Frontal cortex (tissue), 4 donors: ENCODE measurements around the gene HPCAL1. TPM values are rescaled to one million over a fixed set of nuclear protein-coding genes. Genes with fewer than 3 reads are reported as not detected.
"Not testable (repeated sequence)": the region's sequence is repeated elsewhere in the genome, so short reads cannot be mapped to it uniquely, and the experiment has no call there.

Experiments used
- DNase-seq, 2 donors: peaks; one replicate each; pipeline ENCODE4 v3.0.0; 2012; ENCODE audit warnings: low spot score in 2 of 2
- FAIRE-seq: peaks from 2 replicates; lab custom pipeline; 2012; peaks lifted over from hg19 to GRCh38; lab: Jason Lieb, UNC
- total RNA-seq: library from RNA; depleted of rRNA; stranded (reverse); fragments of >200 nt; gene quantifications from one replicate; pipeline ENCODE4 v1.2.3, GENCODE V29; 2014
- donor health status: control.
- donor health status: control.
- donor health status: control.

HPCAL1 gene
- 26.5 TPM for total RNA-seq

DNA sequence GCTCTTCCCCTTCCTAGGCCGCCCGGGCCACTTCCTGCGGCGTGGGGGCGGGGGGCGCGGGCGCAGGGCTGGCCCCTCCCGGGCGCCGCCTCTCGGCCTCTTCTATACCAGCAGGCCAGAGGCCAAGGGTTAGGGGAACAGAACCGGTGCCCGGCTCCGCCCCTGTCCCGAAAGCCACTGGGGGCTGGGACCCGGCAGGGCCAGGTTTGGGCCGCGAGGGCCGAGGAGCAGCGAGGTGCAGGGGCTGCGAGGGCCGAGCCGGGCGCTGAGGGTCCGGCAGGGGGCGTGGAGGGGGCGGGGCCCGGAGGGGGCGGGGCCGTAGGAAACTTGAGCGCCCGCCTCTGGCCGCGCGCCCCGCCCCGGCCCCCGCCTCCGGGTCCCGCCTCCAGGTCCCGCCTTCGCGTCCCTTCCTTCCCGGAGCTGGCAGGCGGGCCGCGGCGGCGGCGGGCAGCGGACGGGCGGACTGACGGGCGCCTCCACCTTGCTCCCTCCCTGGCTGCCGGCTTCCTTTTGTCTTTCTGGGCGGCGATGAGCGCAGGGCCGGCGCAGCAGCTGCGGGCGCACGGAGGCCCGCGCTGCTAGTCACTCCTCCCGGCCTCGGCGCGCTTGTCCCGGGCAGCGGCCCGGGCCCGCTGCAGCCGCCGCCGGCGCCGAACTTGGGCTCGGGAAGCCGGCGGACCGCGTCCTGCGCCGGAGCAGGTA lies at the start of gene HPCAL1:
Gene HPCAL1, plus strand, starts transcription at position 426 of the 702 bp plus-strand sequence. CDS start 116,854 bp downstream, outside the sequence.
- DNase-seq: peak; percentile 95 to 97

GRCh38 chr2:10253596-10254372 lies 48.9 kb upstream of the HPCAL1 start:
- FAIRE-seq: no peak

More for the DNA sequence above, at the start of gene HPCAL1:
- FAIRE-seq: no peak

GRCh38 chr2:10254373-10255188 lies 48.1 kb upstream of the HPCAL1 start:
- FAIRE-seq: no peak

More at GRCh38 chr2:10253596-10254372, 48.9 kb upstream of the HPCAL1 start:
- DNase-seq: no peak

DNA sequence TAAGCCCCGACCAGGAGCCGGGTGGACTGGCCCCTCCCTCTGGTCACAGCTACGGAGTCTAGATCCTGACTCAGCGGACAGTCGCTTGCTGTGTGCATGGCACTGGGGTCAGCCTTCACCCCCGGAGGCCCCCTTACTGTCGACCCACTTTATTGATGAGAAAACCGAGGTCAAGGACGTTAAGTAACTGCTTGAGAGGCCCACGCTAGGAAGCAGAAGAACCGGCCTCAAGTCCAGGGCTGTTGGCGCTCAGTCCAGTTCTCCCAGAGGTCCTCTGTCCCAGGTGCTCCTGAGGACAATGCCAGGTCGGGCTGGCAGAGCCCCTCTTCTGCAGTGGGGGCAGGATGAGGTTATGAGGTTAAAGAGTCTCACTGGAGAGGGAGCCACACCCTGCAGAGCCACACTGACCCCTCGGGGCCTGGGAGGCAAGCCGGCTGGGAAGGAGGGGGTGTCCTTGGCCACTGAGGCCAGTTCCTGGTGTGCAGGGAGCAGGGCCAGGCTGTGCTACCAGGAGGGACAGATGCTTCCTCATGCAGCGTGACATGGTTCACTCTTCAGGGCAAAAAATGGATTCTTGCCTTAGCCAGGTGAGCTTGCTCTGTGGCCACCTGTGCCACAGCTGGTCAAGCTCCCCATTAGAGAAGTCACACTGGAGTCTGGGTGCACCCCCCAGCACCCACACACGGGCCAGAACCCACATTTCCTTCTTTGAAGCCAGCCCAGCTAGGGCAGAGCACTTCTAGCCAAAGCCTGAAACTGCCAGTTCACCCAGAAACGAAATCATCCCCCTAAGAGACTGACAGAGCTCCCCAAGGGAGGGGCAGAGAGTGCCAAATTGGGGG lies 47.3 kb upstream of the HPCAL1 start:
- no peak for DNase-seq
- no peak for FAIRE-seq

More at GRCh38 chr2:10254373-10255188, 48.1 kb upstream of the HPCAL1 start:
- DNase-seq: no peak

DNA sequence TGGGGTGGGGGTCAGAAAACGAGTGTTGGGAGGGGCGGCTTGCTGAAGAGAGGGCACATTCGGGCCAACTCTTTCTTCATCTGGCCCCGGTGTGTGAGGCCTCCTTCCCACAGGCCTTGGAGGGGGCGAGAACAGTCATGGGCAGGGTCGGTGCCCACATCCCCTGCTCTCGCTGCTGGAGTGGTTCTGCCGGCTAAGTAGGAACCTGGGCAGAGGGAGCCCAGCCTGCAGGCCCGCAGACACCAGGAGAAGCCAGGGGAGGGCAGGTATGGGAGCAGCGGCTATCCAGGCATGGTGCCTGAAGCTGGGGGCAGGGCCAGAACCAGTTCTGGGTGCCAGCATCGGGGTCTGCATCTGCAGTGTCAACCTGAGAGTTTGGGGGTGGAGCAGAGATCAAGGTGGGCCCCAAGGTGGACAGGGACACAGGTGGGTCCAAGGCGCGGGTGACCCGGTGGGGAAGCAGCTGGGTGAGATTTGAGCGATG lies 46.6 kb upstream of the HPCAL1 start:
- FAIRE-seq (no peak), DNase-seq (no peak)

DNA sequence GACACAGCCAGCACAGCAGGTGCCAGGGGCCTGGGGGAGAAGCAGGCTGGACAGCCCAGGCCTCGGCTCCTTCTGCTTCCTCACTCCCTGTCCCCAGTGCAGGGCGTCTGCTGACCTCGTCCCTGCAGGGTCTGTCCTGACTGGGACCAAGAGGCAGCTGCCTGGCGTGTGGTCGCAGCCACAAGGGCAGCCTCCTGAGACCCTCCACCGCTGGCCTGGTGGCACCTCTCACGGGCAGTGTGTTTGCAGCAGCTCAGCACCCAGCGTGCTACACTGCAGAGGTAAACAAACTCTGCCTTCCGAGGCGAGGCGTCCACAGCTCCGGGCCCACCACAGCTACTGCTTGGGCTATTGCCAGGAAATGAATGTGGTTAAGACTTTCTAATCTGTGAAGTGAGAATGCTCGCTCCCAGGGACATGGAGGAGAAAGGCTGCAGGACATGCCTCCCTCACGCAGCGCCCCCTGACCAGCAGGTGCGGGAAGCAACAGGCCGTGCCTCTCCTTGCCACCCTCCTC lies 46.1 kb upstream of the HPCAL1 start:
- DNase-seq (no peak), FAIRE-seq (no peak)

DNA sequence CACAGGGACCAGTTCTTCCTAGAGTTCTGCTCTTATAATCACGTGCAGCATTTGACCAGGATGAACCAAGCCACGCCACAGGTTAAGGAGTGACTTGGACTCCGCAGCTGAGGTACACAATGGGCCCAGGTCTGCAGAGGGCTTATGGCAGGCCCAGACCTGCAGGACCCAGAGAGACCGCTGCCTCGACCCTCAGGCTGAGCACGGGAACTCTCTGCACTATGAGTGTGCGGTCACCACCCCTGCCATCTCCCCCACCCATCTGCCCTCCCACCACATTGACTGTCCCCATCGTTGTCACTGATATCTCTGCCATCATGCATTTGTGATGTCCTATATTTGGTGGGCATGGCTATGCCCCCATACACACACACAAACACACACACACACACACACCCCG lies 45.7 kb upstream of the HPCAL1 start:
- FAIRE-seq: no peak
- DNase-seq: no peak

GRCh38 chr2:10257500-10258147 lies 45.1 kb upstream of the HPCAL1 start:
- DNase-seq (no peak), FAIRE-seq (no peak)

- no peak for FAIRE-seq
- no peak for DNase-seq
Measured at GRCh38 chr2:10258326-10258725, 44.4 kb upstream of the HPCAL1 start.

DNA sequence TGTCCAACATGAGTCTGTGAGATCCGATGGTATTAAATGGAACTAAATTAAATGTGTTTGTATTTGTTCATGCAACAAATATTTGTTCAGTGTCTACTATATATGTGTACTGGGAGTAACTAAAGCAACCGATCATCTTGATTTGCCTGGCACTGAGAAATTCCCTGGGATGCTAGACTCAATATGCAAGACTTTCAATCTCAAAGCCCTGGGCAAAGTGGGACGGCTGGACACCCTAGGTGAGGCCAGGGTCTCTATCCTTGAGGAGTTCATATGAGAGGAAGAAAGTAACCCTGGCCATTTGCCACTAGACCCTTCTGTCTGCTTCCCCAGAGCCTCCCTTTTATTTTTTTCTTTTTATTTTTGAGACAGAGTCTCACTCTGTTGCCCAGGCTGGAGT lies 44.0 kb upstream of the HPCAL1 start:
- FAIRE-seq (no peak), DNase-seq (no peak)

DNA sequence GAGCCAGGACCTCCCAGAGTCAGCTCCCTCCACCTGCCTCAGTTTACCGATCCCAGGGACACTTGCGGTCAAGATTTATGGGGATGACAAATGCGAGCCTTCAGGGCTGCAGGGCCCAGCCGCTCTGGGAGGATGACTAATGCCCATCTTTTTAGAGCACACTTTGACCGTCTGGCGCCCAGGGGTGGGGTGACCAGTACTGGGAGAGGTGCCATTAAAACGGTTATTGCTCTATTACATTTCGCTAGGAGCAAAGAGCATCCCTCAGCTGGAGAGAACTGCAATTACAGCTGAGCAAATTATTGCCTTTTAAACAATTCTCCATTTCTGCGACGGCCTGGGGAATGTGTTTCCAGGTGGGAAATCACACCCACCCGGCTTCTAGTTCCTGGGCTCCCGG lies 42.6 kb upstream of the HPCAL1 start:
- FAIRE-seq (no peak), DNase-seq (no peak)

DNA sequence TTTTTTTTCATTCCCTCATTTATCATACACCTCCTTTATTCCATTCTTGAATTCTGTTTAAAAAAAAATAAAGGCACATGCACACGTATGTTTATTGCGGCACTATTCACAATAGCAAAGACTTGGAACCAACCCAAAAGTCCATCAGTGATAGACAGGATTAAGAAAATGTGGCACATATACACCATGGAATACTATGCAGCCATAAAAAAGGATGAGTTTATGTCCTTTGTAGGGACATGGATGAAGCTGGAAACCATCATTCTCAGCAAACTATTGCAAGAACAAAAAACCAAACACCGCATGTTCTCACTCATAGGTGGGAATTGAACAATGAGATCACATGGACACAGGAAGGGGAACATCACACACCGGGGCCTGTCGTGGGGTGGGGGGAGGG lies 39.2 kb upstream of the HPCAL1 start:
- FAIRE-seq, DNase-seq: not testable (repeated sequence)

DNA sequence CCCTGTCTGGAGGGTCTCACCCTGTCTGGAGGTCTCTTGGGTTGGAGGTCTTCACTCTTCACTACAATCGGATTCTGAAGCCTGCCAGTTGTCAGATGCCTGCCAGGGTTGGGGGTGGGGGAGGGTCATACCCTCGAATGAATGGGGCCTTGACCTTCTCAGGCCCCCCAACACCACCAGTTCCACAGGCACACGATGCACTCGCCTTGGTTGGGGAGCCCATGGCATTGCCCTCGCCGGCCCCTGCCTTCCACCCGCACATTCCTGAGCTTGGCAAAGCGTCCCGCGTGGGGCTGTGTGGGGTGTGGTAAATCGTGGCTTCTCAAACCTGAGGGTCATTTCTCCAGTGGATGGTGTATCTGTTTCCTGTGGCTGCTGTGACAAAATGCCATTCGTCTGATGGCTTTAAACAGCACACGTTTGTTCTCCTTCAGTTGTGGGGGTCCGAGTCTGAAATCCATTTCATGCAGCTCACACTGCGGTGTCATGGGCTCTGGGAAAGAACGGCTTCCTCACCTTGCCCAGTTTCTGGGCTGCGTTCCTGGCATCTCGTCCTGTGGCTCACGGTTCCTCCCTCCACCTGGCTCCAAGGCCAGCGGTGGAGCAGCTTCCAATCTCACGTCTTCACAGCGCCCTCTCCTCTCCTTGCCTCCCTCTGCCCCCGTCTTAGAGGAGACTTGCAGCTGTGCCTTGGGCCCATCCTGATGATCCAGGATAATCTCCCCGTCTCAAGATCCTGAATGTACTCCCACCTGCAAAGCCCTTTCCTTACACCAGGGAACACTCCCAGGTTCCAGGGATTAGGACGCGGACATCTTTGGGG lies 38.0 kb upstream of the HPCAL1 start:
- DNase-seq: no peak

GRCh38 chr2:10265329-10266132 lies 37.2 kb upstream of the HPCAL1 start:
- DNase-seq (no peak), FAIRE-seq (no peak)

More for the DNA sequence above, 38.0 kb upstream of the HPCAL1 start:
- no peak for FAIRE-seq

- DNase-seq (no peak), FAIRE-seq (no peak)
Measured at GRCh38 chr2:10266133-10266620, 36.5 kb upstream of the HPCAL1 start.

DNA sequence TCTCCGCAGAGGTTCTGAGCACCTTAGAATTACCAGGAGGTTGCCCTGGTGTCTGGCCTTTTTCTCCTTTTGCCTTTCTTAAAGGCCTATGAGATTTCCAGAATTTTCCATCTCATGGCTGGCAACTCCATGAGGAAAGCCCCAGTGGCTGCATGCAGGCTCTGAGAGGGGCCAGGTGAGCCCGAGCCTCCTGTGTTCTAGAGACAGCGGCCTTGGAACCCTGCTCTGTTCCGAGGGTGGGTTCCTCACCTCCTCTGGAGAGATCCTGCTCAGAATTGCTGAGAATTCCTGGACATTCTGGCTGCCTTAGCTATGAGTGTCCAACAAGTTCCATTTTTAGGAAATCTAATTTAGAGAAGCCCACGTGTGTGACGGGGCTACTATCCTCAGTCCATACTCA lies 35.7 kb upstream of the HPCAL1 start:
- FAIRE-seq (no peak), DNase-seq (no peak)
